Duodenal mucosa (tissue), 2 donors: ENCODE data around the gene GPC3.

Experiments
- H3K27ac ChIP-seq: one replicate; pipeline ENCODE4 v1.7.0; 2013; ENCODE audit warnings: low read depth, low read length
- H3K27me3 ChIP-seq, 2 donors: one replicate each; pipeline ENCODE4 v1.7.0; 2013; ENCODE audit warnings: low read length in 2 of 2, control low read depth in 1 of 2; ENCODE audit not compliant: insufficient read depth in 2 of 2, control insufficient read depth in 1 of 2
- H3K36me3 ChIP-seq, 2 donors: one replicate each; pipeline ENCODE4 v1.7.0; 2013; ENCODE audit warnings: low read length in 2 of 2, control low read depth in 1 of 2; ENCODE audit not compliant: insufficient read depth in 2 of 2, control insufficient read depth in 1 of 2
- H3K4me1 ChIP-seq, 2 donors: one replicate each; pipeline ENCODE4 v1.7.0; 2013; ENCODE audit warnings: low read length in 2 of 2, control low read depth in 1 of 2; ENCODE audit not compliant: insufficient read depth in 2 of 2, control insufficient read depth in 1 of 2
- H3K4me3 ChIP-seq, 2 donors: one replicate each; pipeline ENCODE4 v1.7.0; 2013; ENCODE audit warnings: low read length in 2 of 2, low read depth in 1 of 2
- H3K9ac ChIP-seq, 2 donors: one replicate each; pipeline ENCODE4 v1.7.0; 2013; ENCODE audit warnings: low read length in 2 of 2, low read depth in 1 of 2
- H3K9me3 ChIP-seq, 2 donors: one replicate each; pipeline ENCODE4 v1.7.0; 2013; ENCODE audit warnings: low read length in 2 of 2, control low read depth in 1 of 2; ENCODE audit not compliant: control insufficient read depth in 1 of 2

Gene GPC3

GRCh38 chrX:133972916-133973315, 12.5 kb downstream of the GPC3 start:
- H3K36me3 ChIP-seq = no peaks in the 10 kb centered on the region

GRCh38 chrX:133971586-133971985, 13.8 kb downstream of the GPC3 start:
- Histone ChIP-seq H3K27ac (no peak overlapping the region), H3K9ac (no peak overlapping the region), H3K4me1 (no peaks in the 10 kb centered on the region), H3K9me3 (no peaks in the 10 kb centered on the region), H3K4me3 (no peak overlapping the region), H3K36me3 (no peaks in the 10 kb centered on the region), H3K27me3 (no peaks in the 10 kb centered on the region)

More at GRCh38 chrX:133972916-133973315, 12.5 kb downstream of the GPC3 start:
- H3K9me3 ChIP-seq = no peaks in the 10 kb centered on the region
- H3K4me1 ChIP-seq = no peaks in the 10 kb centered on the region
- H3K27ac ChIP-seq = no peak overlapping the region
- H3K4me3 ChIP-seq = no peak overlapping the region
- no peaks in the 10 kb centered on the region for H3K27me3 ChIP-seq
- H3K9ac ChIP-seq = no peak overlapping the region

- no peak overlapping the region for H3K4me3 ChIP-seq
- H3K9me3 ChIP-seq = no peaks in the 10 kb centered on the region
- no peaks in the 10 kb centered on the region for H3K36me3 ChIP-seq
- H3K27ac ChIP-seq = no peak overlapping the region
- H3K27me3 ChIP-seq = no peaks in the 10 kb centered on the region
- no peaks in the 10 kb centered on the region for H3K4me1 ChIP-seq
- no peak overlapping the region for H3K9ac ChIP-seq
Measured at GRCh38 chrX:133970076-133970475, 15.3 kb downstream of the GPC3 start.

- Histone ChIP-seq H3K36me3 (no peaks in the 10 kb centered on the region), H3K27ac (no peak overlapping the region), H3K27me3 (no peaks in the 10 kb centered on the region), H3K9ac (no peak overlapping the region), H3K4me1 (no peaks in the 10 kb centered on the region), H3K9me3 (no peaks in the 10 kb centered on the region), H3K4me3 (no peak overlapping the region)
Measured at GRCh38 chrX:133969191-133969590, 16.2 kb downstream of the GPC3 start.

- Histone ChIP-seq H3K9ac (no peak overlapping the region), H3K27me3 (no peaks in the 10 kb centered on the region), H3K4me1 (no peaks in the 10 kb centered on the region), H3K27ac (no peak overlapping the region), H3K9me3 (no peaks in the 10 kb centered on the region), H3K4me3 (no peak overlapping the region), H3K36me3 (no peaks in the 10 kb centered on the region)
Measured at GRCh38 chrX:133968109-133968508, 17.3 kb downstream of the GPC3 start.

GRCh38 chrX:133966199-133966598, 19.2 kb downstream of the GPC3 start:
- no peaks in the 10 kb centered on the region for H3K9me3 ChIP-seq
- no peaks in the 10 kb centered on the region for H3K4me1 ChIP-seq
- no peaks in the 10 kb centered on the region for H3K36me3 ChIP-seq
- no peak overlapping the region for H3K4me3 ChIP-seq
- H3K9ac ChIP-seq = no peak overlapping the region
- H3K27ac ChIP-seq = no peak overlapping the region
- no peaks in the 10 kb centered on the region for H3K27me3 ChIP-seq

- no peak overlapping the region for H3K27ac ChIP-seq
- H3K9me3 ChIP-seq = no peaks in the 10 kb centered on the region
- no peaks in the 10 kb centered on the region for H3K27me3 ChIP-seq
- no peaks in the 10 kb centered on the region for H3K4me1 ChIP-seq
- H3K9ac ChIP-seq = no peak overlapping the region
- H3K36me3 ChIP-seq = no peaks in the 10 kb centered on the region
- H3K4me3 ChIP-seq = no peak overlapping the region
Measured at GRCh38 chrX:133965321-133965720, 20.1 kb downstream of the GPC3 start.

GRCh38 chrX:133961046-133961445, 24.3 kb downstream of the GPC3 start:
- no peaks in the 10 kb centered on the region for H3K9me3 ChIP-seq
- H3K27me3 ChIP-seq = no peaks in the 10 kb centered on the region
- no peak overlapping the region for H3K9ac ChIP-seq
- no peaks in the 10 kb centered on the region for H3K4me1 ChIP-seq
- H3K27ac ChIP-seq = no peak overlapping the region
- H3K36me3 ChIP-seq = no peaks in the 10 kb centered on the region
- no peak overlapping the region for H3K4me3 ChIP-seq

GRCh38 chrX:133959972-133960371, 25.4 kb downstream of the GPC3 start:
- H3K9me3 ChIP-seq = no peaks in the 10 kb centered on the region
- no peaks in the 10 kb centered on the region for H3K36me3 ChIP-seq
- H3K27me3 ChIP-seq = no peaks in the 10 kb centered on the region
- no peak overlapping the region for H3K9ac ChIP-seq
- no peaks in the 10 kb centered on the region for H3K4me1 ChIP-seq
- H3K4me3 ChIP-seq = no peak overlapping the region
- no peak overlapping the region for H3K27ac ChIP-seq

- Histone ChIP-seq H3K4me3 (no peak overlapping the region), H3K4me1 (no peaks in the 10 kb centered on the region), H3K27ac (no peak overlapping the region), H3K9me3 (no peaks in the 10 kb centered on the region), H3K36me3 (no peaks in the 10 kb centered on the region), H3K27me3 (no peaks in the 10 kb centered on the region), H3K9ac (no peak overlapping the region)
Measured at GRCh38 chrX:133958997-133959688, 26.3 kb downstream of the GPC3 start.
